Measurements from ENCODE around the gene CACNB4. TPM values are rescaled to one million over a fixed set of nuclear protein-coding genes. Genes with fewer than 3 reads are reported as not detected.

Gene CACNB4
- polyA plus RNA-seq, 2 of the 4 experiments (the other 2 are of a cell fraction): 0.25 to 0.53 TPM

DNA sequence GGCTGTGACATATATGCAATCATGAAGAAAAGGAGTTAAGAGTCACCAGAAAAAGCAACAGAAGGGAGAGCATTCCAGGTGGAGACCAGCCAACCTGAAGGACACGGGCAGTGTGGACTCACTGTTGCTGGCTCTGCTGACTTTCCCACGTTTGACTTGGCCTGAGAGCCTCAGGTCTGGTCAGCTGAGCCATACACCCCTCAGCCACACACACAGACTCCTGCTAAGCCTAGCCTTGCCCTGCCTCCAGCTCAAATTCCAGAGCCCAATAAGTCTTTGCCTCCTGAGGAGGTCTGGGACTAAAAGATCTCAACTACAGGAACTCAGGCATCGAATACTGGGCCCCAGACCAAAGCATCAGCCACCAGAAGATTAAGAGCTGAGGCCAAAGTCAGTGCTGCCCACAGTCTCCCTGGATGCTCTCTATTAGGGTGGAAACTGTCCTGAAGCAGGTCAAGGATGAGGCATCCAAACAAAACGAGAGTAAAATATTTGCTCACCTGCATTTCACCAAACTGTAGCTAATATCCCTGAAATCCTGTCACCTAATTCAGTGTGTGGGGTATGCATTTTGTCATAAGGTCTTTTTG is 23.3 kb downstream of the CACNB4 start (continued):
- TF ChIP-seq, protein P1, sequence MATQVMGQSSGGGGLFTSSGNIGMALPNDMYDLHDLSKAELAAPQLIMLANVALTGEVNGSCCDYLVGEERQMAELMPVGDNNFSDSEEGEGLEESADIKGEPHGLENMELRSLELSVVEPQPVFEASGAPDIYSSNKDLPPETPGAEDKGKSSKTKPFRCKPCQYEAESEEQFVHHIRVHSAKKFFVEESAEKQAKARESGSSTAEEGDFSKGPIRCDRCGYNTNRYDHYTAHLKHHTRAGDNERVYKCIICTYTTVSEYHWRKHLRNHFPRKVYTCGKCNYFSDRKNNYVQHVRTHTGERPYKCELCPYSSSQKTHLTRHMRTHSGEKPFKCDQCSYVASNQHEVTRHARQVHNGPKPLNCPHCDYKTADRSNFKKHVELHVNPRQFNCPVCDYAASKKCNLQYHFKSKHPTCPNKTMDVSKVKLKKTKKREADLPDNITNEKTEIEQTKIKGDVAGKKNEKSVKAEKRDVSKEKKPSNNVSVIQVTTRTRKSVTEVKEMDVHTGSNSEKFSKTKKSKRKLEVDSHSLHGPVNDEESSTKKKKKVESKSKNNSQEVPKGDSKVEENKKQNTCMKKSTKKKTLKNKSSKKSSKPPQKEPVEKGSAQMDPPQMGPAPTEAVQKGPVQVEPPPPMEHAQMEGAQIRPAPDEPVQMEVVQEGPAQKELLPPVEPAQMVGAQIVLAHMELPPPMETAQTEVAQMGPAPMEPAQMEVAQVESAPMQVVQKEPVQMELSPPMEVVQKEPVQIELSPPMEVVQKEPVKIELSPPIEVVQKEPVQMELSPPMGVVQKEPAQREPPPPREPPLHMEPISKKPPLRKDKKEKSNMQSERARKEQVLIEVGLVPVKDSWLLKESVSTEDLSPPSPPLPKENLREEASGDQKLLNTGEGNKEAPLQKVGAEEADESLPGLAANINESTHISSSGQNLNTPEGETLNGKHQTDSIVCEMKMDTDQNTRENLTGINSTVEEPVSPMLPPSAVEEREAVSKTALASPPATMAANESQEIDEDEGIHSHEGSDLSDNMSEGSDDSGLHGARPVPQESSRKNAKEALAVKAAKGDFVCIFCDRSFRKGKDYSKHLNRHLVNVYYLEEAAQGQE (IDR thresholded peaks at IDR 0.05): no peak
- TF ChIP-seq SREBF2 (IDR thresholded peaks at IDR 0.05) (no peak), ZNF302 (CRISPR knock-in tag; IDR thresholded peaks at IDR 0.05) (no peak), NPAS2 (CRISPR knock-in tag; IDR thresholded peaks at IDR 0.05; ENCODE audit: borderline replicate concordance) (no peak), EHF (CRISPR knock-in tag; IDR thresholded peaks at IDR 0.05) (no peak)

DNA sequence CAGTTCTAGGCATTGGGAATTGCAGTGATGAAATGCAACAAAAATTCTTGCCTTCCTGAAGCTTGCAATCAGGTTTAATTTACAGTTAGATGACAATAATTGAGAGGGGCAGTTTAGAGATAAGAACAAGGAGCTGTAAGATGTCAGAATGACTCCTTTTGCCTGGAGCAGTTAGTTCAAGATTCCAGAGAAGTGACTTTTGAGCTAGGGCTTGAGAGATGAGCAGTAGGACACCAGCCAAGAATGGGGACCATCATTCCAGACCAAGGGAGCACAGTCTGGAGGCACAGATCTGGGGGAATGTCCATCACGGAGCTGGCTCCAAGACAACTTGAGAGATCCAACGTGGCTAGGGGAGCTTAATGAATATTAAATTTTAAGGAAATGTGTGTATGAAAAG is 26.8 kb downstream of the CACNB4 start:
- 60% methylated on average over 2 of the region's 2 CpGs for WGBS (ENCODE audit: missing lambda C conversion rate)
- FAIRE-seq (no peak), DNase-seq (ENCODE audit: low read depth in 1 of 2, low spot score in 1 of 2) (no peak), ATAC-seq (no peak)
- H3K4me3 ChIP-seq: no peak overlapping the region
- no peak overlapping the region for H3K27ac ChIP-seq
- TF ChIP-seq MAFK (IDR thresholded peaks at IDR 0.05; ENCODE audit: partially characterized antibody) (no peak), NFE2L2 (conservative IDR thresholded peaks at IDR 0.05; ENCODE audit: low read length) (no peak), EHF (CRISPR knock-in tag; IDR thresholded peaks at IDR 0.05) (no peak), POLR2A (IDR thresholded peaks at IDR 0.05; ENCODE audit: low read length) (no peak), CBX2 (IDR thresholded peaks at IDR 0.05; ENCODE audit: borderline replicate concordance, low read depth) (no peak), RCOR1 (IDR thresholded peaks at IDR 0.05; ENCODE audit: low read depth, low read length) (no peak), SREBF2 (IDR thresholded peaks at IDR 0.05) (no peak), KDM1A (IDR thresholded peaks at IDR 0.05; ENCODE audit: low read depth) (no peak), JUN (IDR thresholded peaks at IDR 0.05) (no peak), NPAS2 (CRISPR knock-in tag; IDR thresholded peaks at IDR 0.05; ENCODE audit: borderline replicate concordance) (no peak)
- TF ChIP-seq, protein P2, sequence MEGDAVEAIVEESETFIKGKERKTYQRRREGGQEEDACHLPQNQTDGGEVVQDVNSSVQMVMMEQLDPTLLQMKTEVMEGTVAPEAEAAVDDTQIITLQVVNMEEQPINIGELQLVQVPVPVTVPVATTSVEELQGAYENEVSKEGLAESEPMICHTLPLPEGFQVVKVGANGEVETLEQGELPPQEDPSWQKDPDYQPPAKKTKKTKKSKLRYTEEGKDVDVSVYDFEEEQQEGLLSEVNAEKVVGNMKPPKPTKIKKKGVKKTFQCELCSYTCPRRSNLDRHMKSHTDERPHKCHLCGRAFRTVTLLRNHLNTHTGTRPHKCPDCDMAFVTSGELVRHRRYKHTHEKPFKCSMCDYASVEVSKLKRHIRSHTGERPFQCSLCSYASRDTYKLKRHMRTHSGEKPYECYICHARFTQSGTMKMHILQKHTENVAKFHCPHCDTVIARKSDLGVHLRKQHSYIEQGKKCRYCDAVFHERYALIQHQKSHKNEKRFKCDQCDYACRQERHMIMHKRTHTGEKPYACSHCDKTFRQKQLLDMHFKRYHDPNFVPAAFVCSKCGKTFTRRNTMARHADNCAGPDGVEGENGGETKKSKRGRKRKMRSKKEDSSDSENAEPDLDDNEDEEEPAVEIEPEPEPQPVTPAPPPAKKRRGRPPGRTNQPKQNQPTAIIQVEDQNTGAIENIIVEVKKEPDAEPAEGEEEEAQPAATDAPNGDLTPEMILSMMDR (IDR thresholded peaks at IDR 0.05): no peak
- TF ChIP-seq, protein P3, sequence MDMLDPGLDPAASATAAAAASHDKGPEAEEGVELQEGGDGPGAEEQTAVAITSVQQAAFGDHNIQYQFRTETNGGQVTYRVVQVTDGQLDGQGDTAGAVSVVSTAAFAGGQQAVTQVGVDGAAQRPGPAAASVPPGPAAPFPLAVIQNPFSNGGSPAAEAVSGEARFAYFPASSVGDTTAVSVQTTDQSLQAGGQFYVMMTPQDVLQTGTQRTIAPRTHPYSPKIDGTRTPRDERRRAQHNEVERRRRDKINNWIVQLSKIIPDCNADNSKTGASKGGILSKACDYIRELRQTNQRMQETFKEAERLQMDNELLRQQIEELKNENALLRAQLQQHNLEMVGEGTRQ (IDR thresholded peaks at IDR 0.05): no peak
- TF ChIP-seq, protein P4, sequence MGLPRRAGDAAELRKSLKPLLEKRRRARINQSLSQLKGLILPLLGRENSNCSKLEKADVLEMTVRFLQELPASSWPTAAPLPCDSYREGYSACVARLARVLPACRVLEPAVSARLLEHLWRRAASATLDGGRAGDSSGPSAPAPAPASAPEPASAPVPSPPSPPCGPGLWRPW (IDR thresholded peaks at IDR 0.05): no peak
- TF ChIP-seq, protein P5, sequence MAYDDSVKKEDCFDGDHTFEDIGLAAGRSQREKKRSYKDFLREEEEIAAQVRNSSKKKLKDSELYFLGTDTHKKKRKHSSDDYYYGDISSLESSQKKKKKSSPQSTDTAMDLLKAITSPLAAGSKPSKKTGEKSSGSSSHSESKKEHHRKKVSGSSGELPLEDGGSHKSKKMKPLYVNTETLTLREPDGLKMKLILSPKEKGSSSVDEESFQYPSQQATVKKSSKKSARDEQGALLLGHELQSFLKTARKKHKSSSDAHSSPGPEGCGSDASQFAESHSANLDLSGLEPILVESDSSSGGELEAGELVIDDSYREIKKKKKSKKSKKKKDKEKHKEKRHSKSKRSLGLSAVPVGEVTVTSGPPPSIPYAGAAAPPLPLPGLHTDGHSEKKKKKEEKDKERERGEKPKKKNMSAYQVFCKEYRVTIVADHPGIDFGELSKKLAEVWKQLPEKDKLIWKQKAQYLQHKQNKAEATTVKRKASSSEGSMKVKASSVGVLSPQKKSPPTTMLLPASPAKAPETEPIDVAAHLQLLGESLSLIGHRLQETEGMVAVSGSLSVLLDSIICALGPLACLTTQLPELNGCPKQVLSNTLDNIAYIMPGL (CRISPR knock-in tag; IDR thresholded peaks at IDR 0.05; ENCODE audit: borderline replicate concordance): no peak
- no peak overlapping the region for H3K4me2 ChIP-seq
- H3K9me3 ChIP-seq: no peaks in the 10 kb centered on the region
- ChIA-PET CTCF (no interaction called here), POLR2A (no interaction called here)
- peaks cover 14% of the 10 kb centered on the region for H3K4me1 ChIP-seq
